HG02973 (cell line): ENCODE measurements around the gene ASB1.

Experiments used
- ATAC-seq: cut with Tn5 transposase; IDR thresholded peaks from one replicate; pipeline ENCODE4 v1.9.1; 2021; ENCODE audit warnings: moderate library complexity; ENCODE audit not compliant: unreplicated experiment

The ASB1 gene

GRCh38 chr2:238464389-238464788 lies 37.7 kb downstream of the ASB1 start:
- ATAC-seq = no peak

DNA sequence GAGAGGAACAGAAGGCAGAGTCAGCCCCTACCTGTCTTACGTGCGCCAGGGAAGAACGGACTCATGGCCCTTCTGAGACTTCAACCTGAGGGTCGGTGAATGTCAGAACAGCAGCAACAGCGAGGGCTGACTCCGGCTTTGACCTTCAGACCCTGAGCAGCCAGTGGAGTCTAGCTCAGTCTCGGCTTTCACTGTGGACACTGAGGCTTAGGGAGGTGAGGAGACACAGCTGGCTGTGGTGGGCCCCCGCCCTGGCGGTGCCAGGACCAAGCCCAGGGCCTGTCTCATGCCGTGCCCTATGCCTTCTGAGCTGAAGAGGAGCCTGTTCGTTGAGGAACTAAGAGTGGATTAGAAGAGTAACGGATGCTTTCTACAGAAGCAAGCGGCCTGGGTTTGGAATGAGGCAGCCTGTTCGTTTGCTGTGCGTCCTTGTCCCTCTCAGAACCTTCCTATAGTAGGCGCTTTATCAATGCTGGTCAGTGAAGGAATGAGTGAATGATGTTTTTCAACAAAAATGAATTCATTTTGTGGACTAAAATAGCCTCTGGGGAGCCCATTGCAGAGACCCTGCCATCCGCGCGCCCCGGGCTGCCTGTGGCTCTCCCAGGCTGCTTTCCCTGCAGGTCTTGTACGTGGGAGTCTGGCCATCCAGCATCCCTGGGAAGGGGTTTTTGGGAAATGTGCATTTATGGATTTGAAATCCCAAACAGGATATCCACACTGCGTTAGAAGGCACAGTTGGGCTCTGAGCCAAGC lies 38.9 kb downstream of the ASB1 start:
- ATAC-seq = no peak

GRCh38 chr2:238466243-238466756 lies 39.6 kb downstream of the ASB1 start:
- no peak for ATAC-seq

DNA sequence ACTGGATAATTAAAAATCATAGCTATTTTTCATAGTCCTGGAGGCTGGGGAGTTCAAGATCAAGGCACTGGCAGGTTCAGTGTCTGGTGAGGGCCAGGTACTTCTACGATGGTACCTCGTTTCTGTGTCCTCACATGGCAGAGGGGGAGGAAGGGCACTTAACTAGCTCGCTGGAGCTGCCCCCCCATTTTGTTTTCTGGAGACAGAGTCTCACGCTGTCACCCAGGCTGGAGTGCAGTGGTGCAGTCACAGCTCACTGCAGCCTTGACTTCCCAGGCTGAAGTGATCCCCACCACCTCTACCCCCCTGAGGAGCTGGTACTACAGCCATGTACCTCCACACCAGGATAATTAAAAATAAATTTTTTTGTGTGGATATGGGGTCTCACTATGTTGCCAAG lies 40.3 kb downstream of the ASB1 start:
- ATAC-seq = no peak

- ATAC-seq = no peak
These were observed 41.1 kb downstream of the ASB1 start for GRCh38 chr2:238467792-238468191.

GRCh38 chr2:238469155-238469554 lies 42.4 kb downstream of the ASB1 start:
- no peak for ATAC-seq

GRCh38 chr2:238473014-238473413 lies 46.3 kb downstream of the ASB1 start:
- no peak for ATAC-seq

GRCh38 chr2:238473523-238473922 lies 46.8 kb downstream of the ASB1 start:
- no peak for ATAC-seq

DNA sequence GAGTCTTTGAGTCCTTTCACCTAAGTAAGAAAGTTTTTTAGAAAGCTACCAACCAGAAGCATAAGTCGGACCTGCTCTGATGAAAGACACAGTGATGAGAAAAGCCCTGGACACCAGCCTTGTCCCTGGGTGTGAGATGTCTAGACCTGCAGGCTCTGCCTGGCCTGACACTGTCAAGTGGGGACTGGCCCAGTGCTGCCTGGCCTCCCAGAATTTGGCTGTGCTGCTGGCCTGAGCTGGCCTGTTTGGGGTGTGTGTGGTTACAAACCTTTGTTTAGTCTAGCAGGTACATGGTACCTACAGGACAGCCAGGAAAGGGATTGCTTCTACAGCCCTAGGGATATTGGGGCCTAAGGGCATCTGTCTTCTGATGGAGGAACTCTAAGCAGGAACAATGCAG lies 48.3 kb downstream of the ASB1 start:
- ATAC-seq = no peak

DNA sequence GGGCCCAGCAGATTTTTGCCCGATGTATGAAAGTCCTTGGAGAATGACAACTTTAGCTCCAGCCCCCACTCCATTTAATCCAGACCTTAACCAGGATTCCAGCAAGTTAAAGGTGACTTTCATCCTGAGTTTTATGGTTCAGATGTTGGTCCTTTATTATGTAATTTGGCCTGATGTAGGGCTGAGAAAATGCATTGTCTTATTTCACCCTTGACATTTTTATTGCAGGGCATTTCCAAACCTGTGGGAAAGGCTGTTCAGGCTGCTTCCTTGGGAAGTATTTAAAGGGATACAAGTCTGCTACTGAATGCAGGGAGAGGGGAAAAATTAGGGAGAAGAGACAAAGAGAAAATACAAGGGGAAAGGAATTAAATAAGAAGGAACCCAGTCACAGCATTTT lies 48.8 kb downstream of the ASB1 start:
- no peak for ATAC-seq

GRCh38 chr2:238476258-238476657 lies 49.5 kb downstream of the ASB1 start:
- no peak for ATAC-seq

DNA sequence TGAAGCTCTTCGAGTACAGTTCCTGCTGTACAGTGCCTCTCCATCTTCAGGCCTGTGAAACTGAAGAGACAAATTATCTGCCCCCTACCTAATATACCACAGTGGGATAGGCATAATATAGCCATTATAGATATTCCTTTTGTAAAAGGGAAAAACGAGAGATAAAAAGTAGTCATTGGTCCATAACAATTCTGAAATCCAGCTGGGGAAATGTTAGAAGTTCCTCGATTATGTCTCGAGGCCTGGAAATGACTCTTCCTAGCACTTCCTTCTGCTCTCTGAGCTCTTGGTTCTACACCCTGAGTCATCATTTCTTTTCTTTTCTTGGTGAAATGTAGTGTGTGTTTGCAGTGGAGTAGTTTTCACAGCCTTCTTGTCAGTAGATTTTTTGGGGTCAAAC lies 51.5 kb downstream of the ASB1 start:
- ATAC-seq = no peak

- ATAC-seq = no peak
These were observed 53.1 kb downstream of the ASB1 start for GRCh38 chr2:238479847-238480246.

- ATAC-seq = no peak
These were observed 56.3 kb downstream of the ASB1 start for GRCh38 chr2:238483021-238483420.

DNA sequence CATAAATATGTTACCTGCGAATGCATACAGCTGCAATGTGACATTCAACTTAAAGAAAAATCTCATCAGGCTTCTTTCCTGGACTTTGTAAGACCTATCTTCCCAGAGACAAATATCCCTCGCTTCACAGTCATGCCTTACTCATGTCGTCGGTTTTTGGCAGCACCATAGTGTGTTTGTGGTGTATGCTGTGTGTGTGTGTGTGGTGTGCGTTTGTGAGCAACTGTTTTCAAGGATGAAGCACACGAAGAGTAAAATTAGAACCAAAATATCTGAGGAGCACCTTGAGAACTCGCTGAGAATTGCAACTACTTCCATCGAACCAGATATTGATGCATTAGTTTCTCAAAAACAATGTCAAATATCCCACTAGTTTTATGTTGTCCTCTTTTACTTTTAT lies 56.9 kb downstream of the ASB1 start:
- no peak for ATAC-seq

GRCh38 chr2:238484522-238485452 lies 58.1 kb downstream of the ASB1 start:
- ATAC-seq = no peak

- no peak for ATAC-seq
These were observed 59.6 kb downstream of the ASB1 start for GRCh38 chr2:238486123-238486848.

DNA sequence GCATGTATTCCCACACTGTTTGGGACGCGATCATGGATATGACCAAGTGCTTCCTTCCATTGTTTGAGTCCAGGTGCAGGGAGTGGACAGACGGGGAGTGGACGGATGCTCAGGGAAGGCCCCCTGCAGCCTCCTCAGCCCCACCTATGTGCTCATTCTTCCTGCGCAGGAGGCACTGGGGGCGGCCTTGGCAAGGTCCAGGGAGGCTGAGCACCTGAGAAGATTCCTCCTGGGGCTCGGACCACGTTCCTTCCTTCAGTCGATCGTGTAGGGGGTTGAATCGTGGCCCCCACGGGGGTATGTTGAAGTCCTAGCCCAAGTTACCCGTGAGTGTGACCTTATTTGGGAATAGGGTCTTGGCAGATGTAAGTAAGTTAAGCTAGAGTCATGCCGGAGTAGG lies 60.4 kb downstream of the ASB1 start:
- no peak for ATAC-seq

GRCh38 chr2:238487652-238488346 lies 61.1 kb downstream of the ASB1 start:
- ATAC-seq = no peak

DNA sequence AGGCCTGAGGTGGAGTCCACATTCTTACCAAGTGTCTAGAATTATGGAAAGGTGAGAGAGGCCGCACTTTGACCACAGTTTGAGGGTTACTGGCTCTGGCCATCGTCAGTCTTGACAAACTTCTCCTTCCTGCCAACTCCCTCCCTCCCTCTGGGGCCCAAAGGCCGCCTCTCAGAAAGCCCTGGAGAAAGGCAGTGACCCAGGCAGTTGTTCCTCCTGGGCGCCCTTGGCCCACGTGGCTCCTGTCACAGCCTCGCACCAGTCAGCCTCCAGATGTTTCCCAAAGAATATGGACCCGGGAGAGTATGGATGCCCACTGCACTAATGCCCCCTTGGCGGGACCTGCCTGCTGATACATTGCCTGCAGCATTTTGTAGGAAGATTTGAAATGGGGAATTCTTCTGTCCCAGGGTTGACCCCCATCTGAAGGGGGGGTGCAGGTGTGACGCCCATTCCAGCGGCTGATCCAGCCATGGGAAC lies 61.7 kb downstream of the ASB1 start:
- ATAC-seq = no peak

GRCh38 chr2:238489431-238489830 lies 62.7 kb downstream of the ASB1 start:
- no peak for ATAC-seq
